Uterus (tissue), 2 donors: ENCODE data around the gene SLC4A4.

Experiments used
- CTCF ChIP-seq, 4 experiments: fragments of 200-600 bp in 2 of 4; fragments of 450-650 bp in 2 of 4; sonication (generic) in 2 of 4; IDR thresholded peaks; one replicate each; pipeline ENCODE4 v1.5.1; 2016 to 2019; ENCODE audit warnings: antibody characterized with exemption in 4 of 4, mild to moderate bottlenecking in 2 of 4, moderate library complexity in 1 of 4
- POLR2A ChIP-seq, 2 donors: fragments of 450-650 bp; IDR thresholded peaks; one replicate each; pipeline ENCODE4 v1.6.1; 2016; ENCODE audit warnings: antibody characterized with exemption in 2 of 2, mild to moderate bottlenecking in 1 of 2, moderate library complexity in 1 of 2

- TF ChIP-seq CTCF (IDR thresholded peaks at IDR 0.05) (no peak), POLR2A (IDR thresholded peaks at IDR 0.05) (no peak)
These were observed 27.9 kb downstream of the SLC4A4 start for GRCh38 chr4:71366766-71367165.
